GM12875 (cell line): ENCODE data around the gene ATP11A.

ENCODE experiments used
- H3K4me3 ChIP-seq: one replicate; pipeline ENCODE4 v1.5.1; 2011; ENCODE audit warnings: low read depth, low read length, control low read depth
- TF ChIP-seq, protein P1 (sequence below): IDR thresholded peaks from 2 replicates; pipeline ENCODE4 v1.5.1; 2011; ENCODE audit warnings: low read depth, mild to moderate bottlenecking, control low read depth, inconsistent platforms, low read length, moderate library complexity, borderline replicate concordance; ENCODE audit not compliant: insufficient read depth

ATP11A gene

DNA sequence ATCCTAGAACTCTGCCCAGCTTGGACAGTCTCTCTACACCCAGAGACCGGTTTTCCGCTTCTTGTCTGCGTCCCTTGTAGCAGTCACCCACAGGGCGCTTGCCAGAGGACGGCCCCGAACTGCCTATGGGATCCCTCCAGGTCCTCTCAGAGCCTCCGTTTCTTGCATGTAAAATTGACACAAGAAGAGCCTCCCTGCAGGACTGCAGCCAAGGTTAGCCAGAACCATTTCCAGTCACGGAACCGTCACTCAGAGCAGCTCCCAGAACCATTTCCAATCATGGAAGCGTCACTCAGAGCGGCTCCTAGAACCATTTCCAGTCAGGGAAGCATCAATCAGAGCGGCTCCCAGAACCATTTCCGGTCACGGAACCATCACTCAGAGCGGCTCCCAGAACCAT is 65.5 kb downstream of the ATP11A start:
- H3K4me3 ChIP-seq = no peak overlapping the region

DNA sequence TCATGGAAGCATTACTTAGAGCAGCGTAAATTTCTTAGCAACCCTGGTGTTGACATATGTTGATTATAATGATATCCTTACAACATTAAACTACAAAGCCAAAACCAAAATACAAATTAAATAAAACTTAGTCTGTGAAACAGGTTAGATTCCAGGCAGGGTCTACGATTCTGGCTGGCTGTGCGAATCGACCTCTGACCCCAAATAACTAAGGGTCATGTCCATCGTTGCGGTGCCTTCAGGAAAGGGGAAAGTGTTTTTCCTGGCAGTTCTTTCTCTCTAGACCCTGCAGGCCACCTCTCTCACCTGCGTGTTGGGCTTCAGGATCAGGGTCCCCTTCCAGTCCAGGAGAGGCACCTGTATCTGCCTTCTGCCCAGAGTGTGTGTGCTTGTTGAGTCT is 66.2 kb downstream of the ATP11A start:
- TF ChIP-seq, protein P1, sequence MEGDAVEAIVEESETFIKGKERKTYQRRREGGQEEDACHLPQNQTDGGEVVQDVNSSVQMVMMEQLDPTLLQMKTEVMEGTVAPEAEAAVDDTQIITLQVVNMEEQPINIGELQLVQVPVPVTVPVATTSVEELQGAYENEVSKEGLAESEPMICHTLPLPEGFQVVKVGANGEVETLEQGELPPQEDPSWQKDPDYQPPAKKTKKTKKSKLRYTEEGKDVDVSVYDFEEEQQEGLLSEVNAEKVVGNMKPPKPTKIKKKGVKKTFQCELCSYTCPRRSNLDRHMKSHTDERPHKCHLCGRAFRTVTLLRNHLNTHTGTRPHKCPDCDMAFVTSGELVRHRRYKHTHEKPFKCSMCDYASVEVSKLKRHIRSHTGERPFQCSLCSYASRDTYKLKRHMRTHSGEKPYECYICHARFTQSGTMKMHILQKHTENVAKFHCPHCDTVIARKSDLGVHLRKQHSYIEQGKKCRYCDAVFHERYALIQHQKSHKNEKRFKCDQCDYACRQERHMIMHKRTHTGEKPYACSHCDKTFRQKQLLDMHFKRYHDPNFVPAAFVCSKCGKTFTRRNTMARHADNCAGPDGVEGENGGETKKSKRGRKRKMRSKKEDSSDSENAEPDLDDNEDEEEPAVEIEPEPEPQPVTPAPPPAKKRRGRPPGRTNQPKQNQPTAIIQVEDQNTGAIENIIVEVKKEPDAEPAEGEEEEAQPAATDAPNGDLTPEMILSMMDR = no peak
- no peak overlapping the region for H3K4me3 ChIP-seq

More for the DNA sequence above, 65.5 kb downstream of the ATP11A start:
- TF ChIP-seq, protein P1 = no peak

DNA sequence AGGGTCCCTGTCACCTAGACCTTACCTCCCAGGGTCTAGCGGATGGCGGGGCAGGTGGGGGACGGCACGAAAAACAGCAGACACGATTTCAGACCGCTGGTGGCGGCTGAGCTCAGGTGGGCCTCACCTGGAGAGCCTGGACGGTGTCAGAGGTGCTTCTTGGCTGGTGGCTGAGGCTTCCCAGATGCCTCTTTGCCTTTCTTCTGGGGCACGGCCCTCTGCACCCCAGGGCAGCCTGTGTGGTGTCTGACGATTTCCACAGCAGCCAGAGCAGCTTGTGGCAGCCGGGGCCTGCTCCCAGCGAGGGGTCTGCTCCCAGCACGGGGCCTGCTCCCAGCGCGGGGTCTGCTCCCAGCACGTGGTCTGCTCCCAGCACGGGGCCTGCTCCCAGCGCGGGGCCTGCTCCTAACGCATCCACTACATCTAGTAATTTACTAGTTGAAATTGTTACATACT is 66.7 kb downstream of the ATP11A start:
- H3K4me3 ChIP-seq = no peak overlapping the region
- TF ChIP-seq, protein P1 = no peak

DNA sequence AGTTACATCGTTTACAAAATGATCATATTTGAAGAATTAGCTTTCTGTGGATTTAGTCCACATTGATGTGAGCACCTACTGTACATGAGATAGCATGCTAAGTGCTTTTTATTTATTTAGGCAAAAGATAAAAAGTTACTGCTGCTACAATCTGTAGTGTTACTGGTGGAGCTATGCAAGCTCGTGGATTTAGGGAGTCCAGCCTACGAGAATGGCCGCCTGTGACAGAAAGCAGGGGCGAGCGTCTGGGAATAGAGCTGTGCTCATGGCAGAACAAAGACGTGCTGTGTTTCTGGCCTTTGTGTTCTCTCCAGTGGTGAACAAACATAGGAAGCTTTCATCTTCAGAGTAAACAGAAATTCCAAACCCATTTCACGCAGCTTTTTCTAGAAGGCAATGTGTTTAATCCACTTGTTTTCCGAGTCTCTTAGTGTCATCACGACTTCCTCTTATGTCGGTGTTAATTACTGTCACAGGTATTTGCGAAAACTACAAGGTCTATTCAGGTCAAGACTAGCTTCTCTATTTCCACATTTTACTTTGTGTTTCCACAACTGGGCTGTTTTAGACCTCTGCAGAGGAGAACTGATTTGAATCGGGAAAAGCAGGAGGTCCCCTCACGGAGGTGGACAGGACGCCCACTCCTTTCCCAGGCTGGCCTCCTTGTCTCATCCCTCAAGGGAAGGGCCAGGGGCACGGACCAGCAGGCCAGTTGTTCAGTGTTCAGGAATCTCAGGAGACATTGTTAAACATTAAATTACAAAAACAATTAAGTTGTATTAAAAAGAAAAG is 67.3 kb downstream of the ATP11A start:
- no peak overlapping the region for H3K4me3 ChIP-seq
- TF ChIP-seq, protein P1 = no peak

DNA sequence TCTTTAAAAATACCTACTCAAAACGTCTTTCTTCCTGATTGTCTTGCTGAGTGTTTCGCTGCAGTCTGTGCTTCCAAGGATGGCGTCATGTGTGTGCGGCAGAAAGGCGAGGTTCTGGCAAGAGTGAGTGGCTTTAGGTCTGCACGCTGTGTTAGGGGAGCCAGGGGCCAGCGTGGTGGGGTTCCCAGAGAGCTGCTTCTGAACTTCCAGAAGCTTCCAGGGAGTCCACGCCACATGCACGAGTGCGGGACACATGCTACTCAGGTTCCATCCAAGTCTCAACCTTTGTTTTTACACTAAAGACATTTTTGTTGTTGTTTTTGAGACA is 67.9 kb downstream of the ATP11A start:
- TF ChIP-seq, protein P1 = no peak
- H3K4me3 ChIP-seq = no peak overlapping the region

DNA sequence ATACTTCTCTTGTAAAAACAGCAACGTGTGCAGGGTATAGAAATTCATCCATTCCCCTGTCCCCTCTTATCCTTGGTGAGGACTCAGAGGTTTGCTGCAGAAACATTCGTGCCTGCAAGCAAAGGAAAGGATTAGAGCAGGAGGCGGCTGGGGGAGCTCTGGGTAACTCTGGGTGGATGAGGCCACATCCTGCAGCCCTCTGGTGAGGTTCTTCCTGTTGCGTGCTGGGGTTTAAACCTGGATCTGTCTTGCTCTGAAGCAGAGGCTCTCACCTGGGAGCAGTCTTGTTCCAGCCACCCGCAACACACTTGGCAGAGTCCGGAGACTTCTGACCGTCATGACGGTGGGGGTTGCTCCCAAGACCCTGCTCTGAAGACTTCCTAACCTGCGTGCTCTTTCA is 69.2 kb downstream of the ATP11A start:
- no peak overlapping the region for H3K4me3 ChIP-seq

More for the DNA sequence above, 69.2 kb downstream of the ATP11A start:
- TF ChIP-seq, protein P1 = no peak
